ENCODE measurements around the gene UBXN4. TPM values are rescaled to one million over a fixed set of nuclear protein-coding genes. Genes with fewer than 3 reads are reported as not detected.

Gene UBXN4
- total and polyA plus RNA-seq, 4 donors = 79.0 to 112 (median 102) TPM

GRCh38 chr2:135755573-135755972 is 13.9 kb downstream of the UBXN4 start:
- WGBS (ENCODE audit: insufficient coverage) = no CpG with 5 or more reads among the region's 2 CpGs
- no peak for DNase-seq (ENCODE audit: low read depth in 4 of 6, low spot score in 6 of 6)
- Histone ChIP-seq H3K27me3 (ENCODE audit: control insufficient read depth, insufficient read depth, low read length) (no peaks in the 10 kb centered on the region), H3K9me3 (ENCODE audit: control insufficient read depth, insufficient read depth, low read length) (peaks cover 7% of the 10 kb centered on the region), H3K4me3 (ENCODE audit: low read depth, low read length) (no peak overlapping the region), H3K36me3 (ENCODE audit: control insufficient read depth, insufficient read depth, low read length) (peaks cover 54% of the 10 kb centered on the region), H3K4me1 (ENCODE audit: control insufficient read depth, insufficient read depth, low read length) (no peaks in the 10 kb centered on the region), H3K27ac (ENCODE audit: low read depth, low read length) (no peak overlapping the region)

- no peak overlapping the region for H3K27ac ChIP-seq (ENCODE audit: low read depth, low read length)
- H3K9me3 ChIP-seq (ENCODE audit: control insufficient read depth, insufficient read depth, low read length) = peaks cover 7% of the 10 kb centered on the region
- no peak overlapping the region for H3K4me3 ChIP-seq (ENCODE audit: low read depth, low read length)
- no peaks in the 10 kb centered on the region for H3K4me1 ChIP-seq (ENCODE audit: control insufficient read depth, insufficient read depth, low read length)
- no peaks in the 10 kb centered on the region for H3K27me3 ChIP-seq (ENCODE audit: control insufficient read depth, insufficient read depth, low read length)
- WGBS (ENCODE audit: insufficient coverage) = 100% methylated on average over 1 of the region's 1 CpG
- peaks cover 48% of the 10 kb centered on the region for H3K36me3 ChIP-seq (ENCODE audit: control insufficient read depth, insufficient read depth, low read length)
- DNase-seq (ENCODE audit: low read depth in 4 of 6, low spot score in 6 of 6) = no peak
Observed at GRCh38 chr2:135756692-135757091, 15.0 kb downstream of the UBXN4 start.

DNA sequence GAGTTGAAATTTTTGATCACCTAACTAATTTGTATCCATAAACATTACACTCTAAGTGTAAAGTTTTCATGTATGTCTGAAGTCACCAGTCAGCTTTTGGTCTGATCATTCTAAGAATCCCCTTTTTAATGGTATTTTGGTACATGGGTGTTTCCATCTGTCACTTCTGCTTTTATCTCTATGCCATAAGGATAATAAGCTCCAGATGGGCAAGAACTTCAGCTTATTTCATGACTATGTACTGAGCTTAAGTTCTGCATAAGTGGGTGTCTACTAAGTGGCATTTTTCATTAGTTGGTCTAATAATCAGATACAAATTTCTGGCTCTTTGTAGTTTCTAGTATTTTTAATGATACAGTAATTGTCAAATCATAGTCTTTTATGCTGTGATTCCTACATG is 20.4 kb downstream of the UBXN4 start:
- H3K36me3 ChIP-seq (ENCODE audit: control insufficient read depth, insufficient read depth, low read length) = peaks cover 40% of the 10 kb centered on the region

DNA sequence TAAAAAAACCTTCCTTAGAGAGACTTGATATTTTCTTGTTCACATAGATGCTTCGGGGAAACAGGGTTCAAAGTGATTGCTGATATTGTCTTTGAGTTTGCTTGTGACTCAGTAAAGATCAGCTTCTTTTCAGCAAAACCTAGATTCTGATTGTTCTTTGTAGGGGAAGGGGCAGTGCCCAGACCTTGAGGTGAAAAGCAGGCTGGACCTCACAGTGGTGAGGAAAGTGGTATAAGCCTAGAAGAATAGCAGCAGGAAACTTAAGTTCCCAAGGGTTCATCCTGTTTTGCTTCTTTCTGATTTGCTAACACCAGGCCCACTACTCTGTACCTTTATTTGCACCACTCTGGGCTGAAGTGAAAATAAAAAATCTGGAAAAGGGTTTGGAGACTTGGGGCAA is 20.9 kb downstream of the UBXN4 start:
- 100% methylated on average over 1 of the region's 1 CpG for WGBS (ENCODE audit: insufficient coverage)
- H3K9me3 ChIP-seq (ENCODE audit: control insufficient read depth, insufficient read depth, low read length) = peaks cover under 1% of the 10 kb centered on the region
- peaks cover 42% of the 10 kb centered on the region for H3K36me3 ChIP-seq (ENCODE audit: control insufficient read depth, insufficient read depth, low read length)

More for the DNA sequence above, 20.4 kb downstream of the UBXN4 start:
- Histone ChIP-seq H3K9me3 (ENCODE audit: control insufficient read depth, insufficient read depth, low read length) (peaks cover 4% of the 10 kb centered on the region), H3K4me1 (ENCODE audit: control insufficient read depth, insufficient read depth, low read length) (no peaks in the 10 kb centered on the region), H3K27ac (ENCODE audit: low read depth, low read length) (no peak overlapping the region), H3K4me3 (ENCODE audit: low read depth, low read length) (no peak overlapping the region), H3K27me3 (ENCODE audit: control insufficient read depth, insufficient read depth, low read length) (no peaks in the 10 kb centered on the region)
- DNase-seq (ENCODE audit: low read depth in 4 of 6, low spot score in 6 of 6) = no peak

GRCh38 chr2:135768863-135769262 is 27.2 kb downstream of the UBXN4 start:
- no peaks in the 10 kb centered on the region for H3K27me3 ChIP-seq (ENCODE audit: control insufficient read depth, insufficient read depth, low read length)
- no peak overlapping the region for H3K4me3 ChIP-seq (ENCODE audit: low read depth, low read length)
- peaks cover 57% of the 10 kb centered on the region for H3K36me3 ChIP-seq (ENCODE audit: control insufficient read depth, insufficient read depth, low read length)
- H3K4me1 ChIP-seq (ENCODE audit: control insufficient read depth, insufficient read depth, low read length) = no peaks in the 10 kb centered on the region
- no peaks in the 10 kb centered on the region for H3K9me3 ChIP-seq (ENCODE audit: control insufficient read depth, insufficient read depth, low read length)
- DNase-seq (ENCODE audit: low read depth in 4 of 6, low spot score in 6 of 6) = no peak
- H3K27ac ChIP-seq (ENCODE audit: low read depth, low read length) = no peak overlapping the region
- WGBS (ENCODE audit: insufficient coverage) = 87% methylated on average over 6 of the region's 8 CpGs

More for the DNA sequence above, 20.9 kb downstream of the UBXN4 start:
- no peak for DNase-seq (ENCODE audit: low read depth in 4 of 6, low spot score in 6 of 6)
- H3K4me1 ChIP-seq (ENCODE audit: control insufficient read depth, insufficient read depth, low read length) = no peaks in the 10 kb centered on the region
- no peak overlapping the region for H3K27ac ChIP-seq (ENCODE audit: low read depth, low read length)
- no peak overlapping the region for H3K4me3 ChIP-seq (ENCODE audit: low read depth, low read length)
- no peaks in the 10 kb centered on the region for H3K27me3 ChIP-seq (ENCODE audit: control insufficient read depth, insufficient read depth, low read length)

- WGBS (ENCODE audit: insufficient coverage) = 100% methylated on average over 1 of the region's 2 CpGs
- H3K4me3 ChIP-seq (ENCODE audit: low read depth, low read length) = no peak overlapping the region
- H3K4me1 ChIP-seq (ENCODE audit: control insufficient read depth, insufficient read depth, low read length) = no peaks in the 10 kb centered on the region
- H3K27ac ChIP-seq (ENCODE audit: low read depth, low read length) = no peak overlapping the region
- no peaks in the 10 kb centered on the region for H3K27me3 ChIP-seq (ENCODE audit: control insufficient read depth, insufficient read depth, low read length)
- no peak for DNase-seq (ENCODE audit: low read depth in 4 of 6, low spot score in 6 of 6)
- H3K9me3 ChIP-seq (ENCODE audit: control insufficient read depth, insufficient read depth, low read length) = no peaks in the 10 kb centered on the region
- peaks cover 56% of the 10 kb centered on the region for H3K36me3 ChIP-seq (ENCODE audit: control insufficient read depth, insufficient read depth, low read length)
Observed at GRCh38 chr2:135773319-135773718, 31.7 kb downstream of the UBXN4 start.

- no peaks in the 10 kb centered on the region for H3K4me1 ChIP-seq (ENCODE audit: control insufficient read depth, insufficient read depth, low read length)
- no peak for DNase-seq (ENCODE audit: low read depth in 4 of 6, low spot score in 6 of 6)
- H3K36me3 ChIP-seq (ENCODE audit: control insufficient read depth, insufficient read depth, low read length) = peaks cover 51% of the 10 kb centered on the region
- H3K27me3 ChIP-seq (ENCODE audit: control insufficient read depth, insufficient read depth, low read length) = no peaks in the 10 kb centered on the region
- H3K4me3 ChIP-seq (ENCODE audit: low read depth, low read length) = no peak overlapping the region
- H3K27ac ChIP-seq (ENCODE audit: low read depth, low read length) = no peak overlapping the region
- H3K9me3 ChIP-seq (ENCODE audit: control insufficient read depth, insufficient read depth, low read length) = no peaks in the 10 kb centered on the region
Observed at GRCh38 chr2:135773917-135774316, 32.3 kb downstream of the UBXN4 start.

DNA sequence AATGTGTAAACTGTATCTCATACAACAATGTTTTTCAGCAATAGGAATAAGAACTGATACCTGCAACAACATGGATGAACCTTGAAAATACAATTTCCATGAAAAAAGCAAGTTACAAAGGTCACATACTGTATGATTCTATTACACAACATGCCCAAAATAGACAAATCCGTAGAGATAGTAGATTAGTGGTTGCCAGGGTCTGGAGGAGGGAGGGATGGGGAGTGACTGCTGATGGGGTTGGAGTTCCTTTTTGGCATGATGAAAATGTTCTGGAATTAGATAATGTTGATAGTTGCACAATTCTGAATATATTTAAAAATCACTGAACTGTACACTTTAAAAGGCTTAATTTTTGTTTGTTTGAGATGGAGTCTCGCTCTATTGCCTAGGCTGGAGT is 33.8 kb downstream of the UBXN4 start:
- no peaks in the 10 kb centered on the region for H3K9me3 ChIP-seq (ENCODE audit: control insufficient read depth, insufficient read depth, low read length)
- H3K36me3 ChIP-seq (ENCODE audit: control insufficient read depth, insufficient read depth, low read length) = peaks cover 48% of the 10 kb centered on the region
- no peak overlapping the region for H3K4me3 ChIP-seq (ENCODE audit: low read depth, low read length)
- no peak for DNase-seq (ENCODE audit: low read depth in 4 of 6, low spot score in 6 of 6)
- no peak overlapping the region for H3K27ac ChIP-seq (ENCODE audit: low read depth, low read length)
- H3K4me1 ChIP-seq (ENCODE audit: control insufficient read depth, insufficient read depth, low read length) = no peaks in the 10 kb centered on the region
- WGBS (ENCODE audit: insufficient coverage) = 88% methylated on average over 1 of the region's 2 CpGs
- no peaks in the 10 kb centered on the region for H3K27me3 ChIP-seq (ENCODE audit: control insufficient read depth, insufficient read depth, low read length)

DNA sequence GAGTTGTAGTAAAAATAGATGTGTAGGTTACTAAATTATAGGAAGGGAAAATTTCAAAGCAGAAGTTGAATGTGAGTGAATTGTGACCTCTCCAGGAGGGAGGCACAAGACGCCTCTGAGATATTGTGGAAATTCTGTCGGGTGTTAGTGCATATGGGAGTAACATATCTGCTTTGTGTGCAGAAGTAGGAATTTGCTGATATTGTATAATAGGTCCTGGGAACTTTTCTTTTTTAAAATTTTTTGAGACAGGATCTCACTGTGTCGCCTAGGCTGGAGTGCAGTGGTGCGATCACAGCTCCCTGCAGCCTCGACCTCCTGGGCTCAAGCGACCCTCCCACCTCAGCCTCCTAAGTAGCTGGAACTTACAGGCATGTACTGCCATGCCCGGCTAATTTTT is 34.7 kb downstream of the UBXN4 start:
- H3K4me3 ChIP-seq (ENCODE audit: low read depth, low read length) = no peak overlapping the region
- H3K36me3 ChIP-seq (ENCODE audit: control insufficient read depth, insufficient read depth, low read length) = peaks cover 48% of the 10 kb centered on the region
- no peaks in the 10 kb centered on the region for H3K27me3 ChIP-seq (ENCODE audit: control insufficient read depth, insufficient read depth, low read length)
- no peak for DNase-seq (ENCODE audit: low read depth in 4 of 6, low spot score in 6 of 6)
- no peak overlapping the region for H3K27ac ChIP-seq (ENCODE audit: low read depth, low read length)
- H3K4me1 ChIP-seq (ENCODE audit: control insufficient read depth, insufficient read depth, low read length) = no peaks in the 10 kb centered on the region
- H3K9me3 ChIP-seq (ENCODE audit: control insufficient read depth, insufficient read depth, low read length) = no peaks in the 10 kb centered on the region
- 93% methylated on average over 7 of the region's 7 CpGs for WGBS (ENCODE audit: insufficient coverage)

- H3K36me3 ChIP-seq (ENCODE audit: control insufficient read depth, insufficient read depth, low read length) = peaks cover 30% of the 10 kb centered on the region
- H3K27me3 ChIP-seq (ENCODE audit: control insufficient read depth, insufficient read depth, low read length) = no peaks in the 10 kb centered on the region
- no CpG with 5 or more reads among the region's 2 CpGs for WGBS (ENCODE audit: insufficient coverage)
Observed at GRCh38 chr2:135782231-135782630, 40.6 kb downstream of the UBXN4 start.

More at GRCh38 chr2:135782231-135782630, 40.6 kb downstream of the UBXN4 start:
- Histone ChIP-seq H3K27ac (ENCODE audit: low read depth, low read length) (no peak overlapping the region), H3K4me1 (ENCODE audit: control insufficient read depth, insufficient read depth, low read length) (no peaks in the 10 kb centered on the region), H3K4me3 (ENCODE audit: low read depth, low read length) (no peak overlapping the region), H3K9me3 (ENCODE audit: control insufficient read depth, insufficient read depth, low read length) (no peaks in the 10 kb centered on the region)
- no peak for DNase-seq (ENCODE audit: low read depth in 4 of 6, low spot score in 6 of 6)

Data from spinal cord (tissue), 10 donors.